K562 (cell line): ENCODE results near the gene BAG5. TPM values are rescaled to one million over a fixed set of nuclear protein-coding genes. Genes with fewer than 3 reads are reported as not detected.

ENCODE experiments used
- ADNP ChIP-seq: fragments of 200-800 bp; sonication (Bioruptor generic); IDR thresholded peaks from 2 replicates; pipeline ENCODE4 v1.6.1; 2016; ENCODE audit warnings: missing genetic modification characterization, missing compliant biosample characterization
- CAMTA2 ChIP-seq: fragments of 250-450 bp; sonication (Bioruptor Pico); conservative IDR thresholded peaks from 2 replicates; pipeline ENCODE4 v1.5.1; 2022
- CREB5 ChIP-seq: fragments of 250-450 bp; sonication (Bioruptor Pico); IDR thresholded peaks from 2 replicates; pipeline ENCODE4 v1.5.0; 2020; ENCODE audit warnings: mild to moderate bottlenecking
- CREM ChIP-seq: IDR thresholded peaks from 2 replicates; pipeline ENCODE4 v1.6.1; 2014; ENCODE audit warnings: antibody characterized with exemption, low read depth
- CSDE1 ChIP-seq, 2 experiments: fragments of 450-650 bp; IDR thresholded peaks; 2 replicates each; pipeline ENCODE4 v1.6.1; 2016; ENCODE audit warnings: mild to moderate bottlenecking in 1 of 2
- ELF1 ChIP-seq: fragments of 200-800 bp; sonication (Bioruptor generic); IDR thresholded peaks from 2 replicates; pipeline ENCODE4 v1.6.1; 2016; ENCODE audit warnings: missing genetic modification characterization, missing compliant biosample characterization
- FOXO4 ChIP-seq: fragments of 450-650 bp; formaldehyde crosslinking; IDR thresholded peaks from 2 replicates; pipeline ENCODE4 v1.4.0; 2020; ENCODE audit warnings: mild to moderate bottlenecking, moderate library complexity
- NCOA2 ChIP-seq, 2 experiments: fragments of 450-650 bp; IDR thresholded peaks; 2 replicates each; pipeline ENCODE4 v1.6.1; 2018; ENCODE audit warnings: mild to moderate bottlenecking in 2 of 2, moderate library complexity in 1 of 2; ENCODE audit not compliant: partially characterized antibody in 2 of 2
- RB1 ChIP-seq: fragments of 450-650 bp; IDR thresholded peaks from 2 replicates; pipeline ENCODE4 v1.6.1; 2017; ENCODE audit warnings: low read depth, mild to moderate bottlenecking
- RHOXF2B ChIP-seq: fragments of 250-450 bp; sonication (Bioruptor Pico); conservative IDR thresholded peaks from 2 replicates; pipeline ENCODE4 v1.5.1; 2021
- SIN3B ChIP-seq: fragments of 450-650 bp; IDR thresholded peaks from 2 replicates; pipeline ENCODE4 v1.6.1; 2017; ENCODE audit warnings: low read depth, mild to moderate bottlenecking, moderate library complexity
- SOX6 ChIP-seq: fragments of 450-650 bp; IDR thresholded peaks from 2 replicates; pipeline ENCODE4 v1.6.1; 2014; ENCODE audit warnings: mild to moderate bottlenecking
- THAP12 ChIP-seq: fragments of 250-450 bp; sonication (Bioruptor Pico); IDR thresholded peaks from 2 replicates; pipeline ENCODE4 v1.9.0; 2021; ENCODE audit warnings: mild to moderate bottlenecking, inconsistent platforms
- ZNF12 ChIP-seq: sonication (generic); formaldehyde crosslinking; IDR thresholded peaks from 2 replicates; pipeline ENCODE4 v1.4.0; 2020; ENCODE audit warnings: mild to moderate bottlenecking, missing genetic modification reagents
- ZNF124 ChIP-seq: sonication (generic); formaldehyde crosslinking; IDR thresholded peaks from 2 replicates; pipeline ENCODE4 v1.8.1; 2022; ENCODE audit warnings: missing genetic modification reagents
- ZNF184 ChIP-seq: sonication (generic); formaldehyde crosslinking; IDR thresholded peaks from 2 replicates; pipeline ENCODE4 v1.5.0; 2020; ENCODE audit warnings: missing genetic modification reagents
- ZNF217 ChIP-seq: sonication (generic); formaldehyde crosslinking; IDR thresholded peaks from 2 replicates; pipeline ENCODE4 v1.8.0; 2022; ENCODE audit warnings: mild to moderate bottlenecking, missing genetic modification reagents
- ZNF324 ChIP-seq: fragments of 250-450 bp; sonication (Bioruptor Pico); IDR thresholded peaks from 2 replicates; pipeline ENCODE4 v1.4.0; 2020; ENCODE audit warnings: mild to moderate bottlenecking
- ZNF384 ChIP-seq: IDR thresholded peaks from 2 replicates; pipeline ENCODE4 v1.6.1; 2012; ENCODE audit warnings: low read depth, low read length, improper control_type of control experiment
- ZNF583 ChIP-seq: fragments of 250-450 bp; sonication (Bioruptor Pico); IDR thresholded peaks from 2 replicates; pipeline ENCODE4 v1.4.0; 2020
- ZNF639 ChIP-seq, 2 experiments: fragments of 200-800 bp in 1 of 2; sonication (Bioruptor generic) in 1 of 2; sonication (generic) in 1 of 2; formaldehyde crosslinking in 1 of 2; IDR thresholded peaks in 1 of 2; conservative IDR thresholded peaks in 1 of 2; 2 replicates each; pipeline versions ENCODE4 v1.5.0 to v1.6.1; 2016 to 2020; ENCODE audit warnings: missing compliant biosample characterization in 1 of 2, missing genetic modification characterization in 1 of 2, missing genetic modification reagents in 1 of 2
- ZNF780A ChIP-seq: fragments of 250-450 bp; sonication (Bioruptor Pico); IDR thresholded peaks from 2 replicates; pipeline ENCODE4 v1.5.0; 2021; ENCODE audit warnings: mild to moderate bottlenecking
- polyA plus RNA-seq, 8 experiments: library from polyadenylated mRNA; depleted of rRNA in 4 of 8; stranded (reverse) in 5 of 8; unstranded in 3 of 8; fragments of >200 nt; fragmentation: Nextera tagmentation in 2 of 8; fragmentation: Illumina TruSeq in 1 of 8; extraction: Ambion mirVana in 2 of 8; extraction: Trizol in 1 of 8; gene quantifications; 2 replicates each; pipeline versions ENCODE4 v1.2.1 to v1.2.3, GENCODE V29; 2011 to 2014; ENCODE audit warnings: inconsistent platforms in 1 of 8, missing spikeins in 1 of 8
- total RNA-seq, 7 experiments: library from RNA; depleted of rRNA in 6 of 7; stranded (reverse); fragments of >200 nt in 6 of 7; fragmentation: Illumina TruSeq in 2 of 7; extraction: Trizol in 2 of 7; gene quantifications; 2 replicates each; pipeline versions ENCODE4 v1.2.1 to v1.2.3, GENCODE V29; 2011 to 2021; ENCODE audit warnings: low replicate concordance in 1 of 7

Gene BAG5
- total and polyA plus RNA-seq, 9 of the 15 experiments (the other 6 are each of a cell fraction or from before 2014, with no cell fraction given), result 7.9 to 21.4 (median 13.2) TPM

GRCh38 chr14:103546652-103547454 lies 15.6 kb downstream of the BAG5 start (continued):
- TF ChIP-seq RB1 (peak; percentile 37; the same call in 1 of the 2 replicates), ZNF583 (CRISPR knock-in tag) (no peak), RHOXF2B (CRISPR knock-in tag) (no peak), CSDE1 (IDR thresholded peaks at IDR 0.05) (no peak), NCOA2 (IDR thresholded peaks at IDR 0.05; ENCODE audit: partially characterized antibody in 2 of 2) (no peak), CREB5 (CRISPR knock-in tag) (no peak), THAP12 (CRISPR knock-in tag) (no peak), ZNF639 (CRISPR knock-in tag; conservative IDR thresholded peaks at IDR 0.05 in 1 of 2, IDR thresholded peaks at IDR 0.05 in 1 of 2) (no peak), ZNF384 (0 out of 2 replicates have a peak, but pooled peaks have one; percentile 18), ZNF124 (no peak), CAMTA2 (CRISPR knock-in tag) (no peak), ELF1 (no peak), SIN3B (no peak), FOXO4 (no peak), ADNP (tag) (no peak), SOX6 (no peak), ZNF217 (CRISPR knock-in tag) (no peak), CREM (0 out of 2 replicates have a peak, but pooled peaks have one; percentile 30), ZNF324 (no peak), ZNF780A (CRISPR knock-in tag) (no peak), ZNF184 (CRISPR knock-in tag) (no peak), ZNF12 (CRISPR knock-in tag) (no peak)
